ENCODE measurements around the gene JADE3. TPM values are rescaled to one million over a fixed set of nuclear protein-coding genes. Genes with fewer than 3 reads are reported as not detected.

Gene JADE3
- total RNA-seq, 1 donor from 2014 or later, result 45.3 TPM

GRCh38 chrX:47068720-47069119 lies 156.5 kb downstream of the JADE3 start:
- H3K27me3 Mint-ChIP-seq, result no peaks in the 10 kb centered on the region
- H3K36me3 Mint-ChIP-seq (ENCODE audit: low read depth), result no peaks in the 10 kb centered on the region
- H3K27ac Mint-ChIP-seq, result no peak overlapping the region
- TF ChIP-seq, protein P1, sequence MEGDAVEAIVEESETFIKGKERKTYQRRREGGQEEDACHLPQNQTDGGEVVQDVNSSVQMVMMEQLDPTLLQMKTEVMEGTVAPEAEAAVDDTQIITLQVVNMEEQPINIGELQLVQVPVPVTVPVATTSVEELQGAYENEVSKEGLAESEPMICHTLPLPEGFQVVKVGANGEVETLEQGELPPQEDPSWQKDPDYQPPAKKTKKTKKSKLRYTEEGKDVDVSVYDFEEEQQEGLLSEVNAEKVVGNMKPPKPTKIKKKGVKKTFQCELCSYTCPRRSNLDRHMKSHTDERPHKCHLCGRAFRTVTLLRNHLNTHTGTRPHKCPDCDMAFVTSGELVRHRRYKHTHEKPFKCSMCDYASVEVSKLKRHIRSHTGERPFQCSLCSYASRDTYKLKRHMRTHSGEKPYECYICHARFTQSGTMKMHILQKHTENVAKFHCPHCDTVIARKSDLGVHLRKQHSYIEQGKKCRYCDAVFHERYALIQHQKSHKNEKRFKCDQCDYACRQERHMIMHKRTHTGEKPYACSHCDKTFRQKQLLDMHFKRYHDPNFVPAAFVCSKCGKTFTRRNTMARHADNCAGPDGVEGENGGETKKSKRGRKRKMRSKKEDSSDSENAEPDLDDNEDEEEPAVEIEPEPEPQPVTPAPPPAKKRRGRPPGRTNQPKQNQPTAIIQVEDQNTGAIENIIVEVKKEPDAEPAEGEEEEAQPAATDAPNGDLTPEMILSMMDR (IDR thresholded peaks at IDR 0.05), result no peak
- ATAC-seq (ENCODE audit: low read depth), result no peak
- POLR2A ChIA-PET, result interaction anchor here (0.6 kb wide), 1 partner anchor 10 kb away, joined by 8 read pairs; no protein-coding TSS in a partner anchor
- CTCF ChIA-PET, result no interaction called here
- H3K4me1 Mint-ChIP-seq, result no peaks in the 10 kb centered on the region
- intact Hi-C loops (cut with micrococcal nuclease), result no loop called here
- no peak overlapping the region for H3K4me3 Mint-ChIP-seq
- H3K9me3 Mint-ChIP-seq, result no peaks in the 10 kb centered on the region
- DNase-seq, result no peak

DNA sequence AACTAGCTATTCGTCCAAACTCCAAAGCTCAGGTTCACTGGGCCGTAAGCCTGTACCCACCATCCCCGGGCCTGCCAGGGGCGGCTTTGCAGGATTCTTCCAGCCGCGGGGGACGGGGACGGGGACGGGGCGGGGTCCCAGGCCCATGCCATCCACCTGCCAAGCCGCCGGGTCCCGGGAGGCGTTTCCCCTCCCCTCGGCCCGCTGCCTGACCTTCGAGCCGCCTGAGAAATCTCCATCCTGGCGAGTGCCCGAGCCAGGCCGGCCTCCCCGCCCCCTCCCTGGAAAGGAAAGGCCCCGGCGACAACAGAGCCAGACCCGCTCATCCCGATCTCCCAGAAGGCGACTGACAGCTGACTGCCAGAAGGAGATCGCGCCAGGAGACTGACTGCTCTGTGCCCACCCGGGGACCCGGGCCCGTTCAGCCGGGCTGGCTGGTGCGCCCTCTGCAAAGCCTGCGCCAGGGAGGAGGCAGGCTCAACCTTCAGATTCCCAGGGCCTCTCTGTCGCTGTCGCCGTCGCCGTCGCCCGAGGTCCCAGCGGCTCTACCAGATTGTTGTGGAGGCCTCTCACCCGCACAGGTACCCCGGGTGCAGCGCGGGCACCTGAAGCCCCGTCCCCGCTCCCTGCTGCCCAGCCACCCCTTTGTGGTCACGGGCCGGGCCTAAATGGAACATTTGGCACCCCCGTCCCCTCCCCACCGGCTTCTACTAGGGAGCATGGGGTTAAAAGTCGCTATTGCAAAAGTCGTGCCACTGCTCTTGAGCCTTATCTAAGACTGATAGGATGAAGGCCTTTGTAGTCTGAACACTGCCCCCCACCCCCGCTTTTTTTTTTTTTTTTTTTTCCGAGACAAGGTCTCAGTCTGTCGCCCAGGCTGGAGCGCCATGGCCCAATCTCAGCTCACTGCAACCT lies 166.2 kb downstream of the JADE3 start, which contains the start of gene RGN:
Gene RGN (plus strand): TSS at position 315 of the 915 bp plus-strand sequence. CDS start 2,702 bp downstream, outside the sequence.
- no peaks in the 10 kb centered on the region for H3K4me1 Mint-ChIP-seq
- no peaks in the 10 kb centered on the region for H3K36me3 Mint-ChIP-seq (ENCODE audit: low read depth)
- H3K4me3 Mint-ChIP-seq, result no peak within 1 kb of the TSS
- TF ChIP-seq, protein P1 (IDR thresholded peaks at IDR 0.05), result no peak
- no peak for ATAC-seq (ENCODE audit: low read depth)
- CTCF ChIA-PET, result no interaction called here
- DNase-seq, result no peak
- POLR2A ChIA-PET, result interaction anchor here (0.6 kb wide), 1 partner anchor 10 kb away, joined by 8 read pairs; no protein-coding TSS in a partner anchor
- intact Hi-C loops (cut with micrococcal nuclease), result no loop called here
- H3K9me3 Mint-ChIP-seq, result no peaks in the 10 kb centered on the region
- H3K27me3 Mint-ChIP-seq, result no peaks in the 10 kb centered on the region
- no peak within 1 kb of the TSS for H3K27ac Mint-ChIP-seq

- H3K27ac Mint-ChIP-seq, result no peak overlapping the region
- no peaks in the 10 kb centered on the region for H3K36me3 Mint-ChIP-seq (ENCODE audit: low read depth)
- ATAC-seq (ENCODE audit: low read depth), result no peak
- TF ChIP-seq, protein P1 (IDR thresholded peaks at IDR 0.05), result no peak
- H3K4me3 Mint-ChIP-seq, result no peak overlapping the region
- intact Hi-C loops (cut with micrococcal nuclease), result no loop called here
- no peaks in the 10 kb centered on the region for H3K9me3 Mint-ChIP-seq
- H3K27me3 Mint-ChIP-seq, result no peaks in the 10 kb centered on the region
- ChIA-PET POLR2A (no interaction called here), CTCF (no interaction called here)
- no peaks in the 10 kb centered on the region for H3K4me1 Mint-ChIP-seq
- no peak for DNase-seq
Observed at GRCh38 chrX:47080215-47080914, 168.1 kb downstream of the JADE3 start.

DNA sequence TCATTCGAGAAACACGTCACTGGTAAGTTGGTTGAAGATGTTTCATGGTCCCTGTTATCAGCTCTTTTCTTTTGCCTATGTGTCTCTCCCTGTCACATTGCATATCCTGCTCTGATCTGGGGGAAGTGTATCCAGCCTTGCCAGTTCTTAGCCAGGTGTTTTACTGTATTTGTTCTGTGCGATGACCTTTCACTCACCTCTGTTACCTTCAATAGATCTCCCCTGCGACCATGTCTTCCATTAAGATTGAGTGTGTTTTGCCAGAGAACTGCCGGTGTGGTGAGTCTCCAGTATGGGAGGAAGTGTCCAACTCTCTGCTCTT lies 168.7 kb downstream of the JADE3 start:
- TF ChIP-seq, protein P1 (IDR thresholded peaks at IDR 0.05), result no peak
- POLR2A ChIA-PET, result no interaction called here
- ATAC-seq (ENCODE audit: low read depth), result no peak

More for the DNA sequence above, 168.7 kb downstream of the JADE3 start:
- CTCF ChIA-PET, result no interaction called here
- no peak overlapping the region for H3K27ac Mint-ChIP-seq
- no peaks in the 10 kb centered on the region for H3K27me3 Mint-ChIP-seq
- intact Hi-C loops (cut with micrococcal nuclease), result no loop called here
- H3K9me3 Mint-ChIP-seq, result no peaks in the 10 kb centered on the region
- H3K4me1 Mint-ChIP-seq, result no peaks in the 10 kb centered on the region
- no peaks in the 10 kb centered on the region for H3K36me3 Mint-ChIP-seq (ENCODE audit: low read depth)
- DNase-seq, result no peak
- H3K4me3 Mint-ChIP-seq, result no peak overlapping the region
